Natural killer cell treated with Interleukin-12 subunit alpha and Interleukin-12 subunit beta and Interleukin-15 and Interleukin-18, amount 100 ng/mL, for 72 hours (primary cell): ENCODE measurements around the gene SLC2A3. TPM values are rescaled to one million over a fixed set of nuclear protein-coding genes. Genes with fewer than 3 reads are reported as not detected.
A peak's percentile ranks its signal among the peaks of the same experiment; 100 is the strongest.
"Not testable (repeated sequence)": the region's sequence is repeated elsewhere in the genome, so short reads cannot be mapped to it uniquely, and the experiment has no call there.

Source experiments
- ATAC-seq, 2 donors: fragments of 150-1000 bp; cut with Tn5 transposase in 1 of 2; sonication (Bioruptor Pico), chemical (Tn5 transposase) in 1 of 2; 2 replicates each; pipeline ENCODE4 v1.10.0; 2021
- DNase-seq: peaks from one replicate; pipeline ENCODE4 v3.0.0; 2022; ENCODE audit warnings: low spot score
- H3K27ac Mint-ChIP-seq, 2 donors: 1 replicate in 1 of 2; 2 replicates in 1 of 2; pipeline ENCODE4 v1.8.0; 2022; ENCODE audit warnings: mixed read lengths in 2 of 2, mild to moderate bottlenecking in 1 of 2, moderate library complexity in 1 of 2
- H3K27me3 Mint-ChIP-seq, 2 donors: 1 replicate in 1 of 2; 2 replicates in 1 of 2; pipeline ENCODE4 v1.8.0; 2022; ENCODE audit warnings: mixed read lengths in 2 of 2
- H3K36me3 Mint-ChIP-seq: one replicate; pipeline ENCODE4 v1.8.0; 2022; ENCODE audit warnings: mixed read lengths
- H3K4me1 Mint-ChIP-seq, 2 donors: 1 replicate in 1 of 2; 2 replicates in 1 of 2; pipeline ENCODE4 v1.8.0; 2022; ENCODE audit warnings: low read depth in 2 of 2, mixed read lengths in 2 of 2, mild to moderate bottlenecking in 1 of 2
- H3K4me3 Mint-ChIP-seq: one replicate; pipeline ENCODE4 v1.8.0; 2022; ENCODE audit warnings: mixed read lengths
- H3K9me3 Mint-ChIP-seq: 2 replicates; pipeline ENCODE4 v1.8.0; 2022; ENCODE audit warnings: mixed read lengths
- total RNA-seq, 2 donors: library from RNA; stranded (reverse); gene quantifications; one replicate each; pipeline ENCODE4 v1.2.3, GENCODE V29; 2022

SLC2A3 gene
- total RNA-seq, 2 donors from 2014 or later: 250 to 356 TPM

DNA sequence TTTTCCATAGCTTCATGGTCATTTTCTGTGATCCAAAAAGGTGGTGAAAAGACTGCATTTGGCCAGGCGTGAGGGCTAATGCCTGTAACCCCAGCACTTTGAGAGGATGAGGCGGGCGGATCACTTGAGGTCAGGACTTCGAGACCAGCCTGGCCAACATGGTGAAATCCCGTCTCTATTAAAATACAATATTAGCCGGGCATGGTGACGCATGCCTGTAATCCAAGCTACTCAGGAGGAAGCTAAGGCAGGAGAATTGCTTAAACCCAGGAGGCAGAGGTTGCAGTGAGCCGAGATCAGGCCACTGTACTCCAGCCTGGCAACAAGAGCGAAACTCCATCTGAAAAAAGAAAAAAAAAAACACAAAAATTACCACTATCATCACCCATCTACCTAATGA lies 28.7 kb upstream of the SLC2A3 start:
- peaks cover 11 to 17% of the 10 kb centered on the region in 2 donors for H3K4me1 Mint-ChIP-seq
- H3K9me3 Mint-ChIP-seq, DNase-seq, H3K36me3 Mint-ChIP-seq, ATAC-seq, H3K27me3 Mint-ChIP-seq, H3K4me3 Mint-ChIP-seq, H3K27ac Mint-ChIP-seq: not testable (repeated sequence)

- no peaks in the 10 kb centered on the region for H3K36me3 Mint-ChIP-seq
- peaks cover 31 to 35% of the 10 kb centered on the region in 2 donors for H3K4me1 Mint-ChIP-seq
- H3K9me3 Mint-ChIP-seq: no peaks in the 10 kb centered on the region
- peak overlapping the region; percentile 90 for H3K4me3 Mint-ChIP-seq
- ATAC-seq (no peak), DNase-seq (no peak)
- H3K27ac Mint-ChIP-seq: peak overlapping the region; percentile 87 to 95
- H3K27me3 Mint-ChIP-seq: no peaks in the 10 kb centered on the region
These were observed 25.6 kb upstream of the SLC2A3 start for GRCh38 chr12:7961395-7962178.

- Mint-ChIP-seq H3K36me3 (no peaks in the 10 kb centered on the region), H3K4me1 (peaks cover 31 to 35% of the 10 kb centered on the region in 2 donors), H3K27ac (peak overlapping the region; percentile 87 to 95), H3K9me3 (no peaks in the 10 kb centered on the region), H3K4me3 (peak overlapping the region; percentile 90), H3K27me3 (no peaks in the 10 kb centered on the region)
- peak; percentile 64 for DNase-seq
- peak; percentile 70 to 71 for ATAC-seq
These were observed 23.7 kb upstream of the SLC2A3 start for GRCh38 chr12:7959701-7960121.

DNA sequence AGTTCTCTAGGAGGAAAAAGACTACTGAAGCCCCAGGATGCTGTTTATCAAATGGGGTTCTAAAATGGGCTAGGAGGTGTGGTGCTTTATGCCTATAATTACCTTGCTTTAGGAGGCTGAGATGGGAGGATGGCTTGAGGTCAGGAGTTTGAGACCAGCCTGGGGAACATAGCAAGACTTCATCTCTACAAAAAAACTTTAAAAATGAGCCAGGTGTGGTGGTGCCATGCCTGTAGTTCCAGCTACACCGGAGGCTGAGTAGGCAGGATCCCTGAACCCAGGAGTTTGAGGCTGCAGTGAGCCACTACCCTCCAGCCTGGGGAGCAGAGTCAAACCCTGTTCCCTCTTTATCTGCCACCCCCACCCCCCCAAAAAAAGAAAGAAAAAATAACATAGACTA lies 23.3 kb upstream of the SLC2A3 start:
- DNase-seq (no peak), ATAC-seq (no peak)
- Mint-ChIP-seq H3K27me3 (no peaks in the 10 kb centered on the region), H3K4me3 (peak overlapping the region; percentile 90), H3K4me1 (peaks cover 31 to 35% of the 10 kb centered on the region in 2 donors), H3K9me3 (no peaks in the 10 kb centered on the region), H3K27ac (peak overlapping the region; percentile 87 to 95), H3K36me3 (no peaks in the 10 kb centered on the region)

DNA sequence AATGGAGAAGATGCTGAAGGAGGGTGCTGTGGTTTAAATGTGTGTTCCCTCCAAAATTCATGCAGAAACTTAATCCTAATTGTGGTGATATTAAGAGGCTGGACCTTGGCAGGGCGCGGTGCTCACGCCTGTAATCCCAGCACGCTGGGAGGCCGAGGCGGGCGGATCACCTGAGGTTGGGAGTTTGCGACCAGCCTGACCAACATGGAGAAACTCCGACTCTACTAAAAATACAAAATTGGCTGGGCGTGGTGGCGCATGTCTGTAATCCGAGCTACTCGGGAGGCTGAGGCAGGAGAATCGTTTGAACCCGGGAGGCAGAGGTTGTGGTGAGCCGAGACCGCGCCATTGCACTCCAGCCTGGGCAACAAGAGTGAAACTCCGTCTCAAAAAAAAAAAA lies 18.9 kb upstream of the SLC2A3 start:
- H3K27me3 Mint-ChIP-seq, H3K36me3 Mint-ChIP-seq, H3K27ac Mint-ChIP-seq, H3K4me3 Mint-ChIP-seq, H3K9me3 Mint-ChIP-seq, DNase-seq, ATAC-seq: not testable (repeated sequence)
- H3K4me1 Mint-ChIP-seq: peaks cover 20 to 21% of the 10 kb centered on the region in 2 donors

DNA sequence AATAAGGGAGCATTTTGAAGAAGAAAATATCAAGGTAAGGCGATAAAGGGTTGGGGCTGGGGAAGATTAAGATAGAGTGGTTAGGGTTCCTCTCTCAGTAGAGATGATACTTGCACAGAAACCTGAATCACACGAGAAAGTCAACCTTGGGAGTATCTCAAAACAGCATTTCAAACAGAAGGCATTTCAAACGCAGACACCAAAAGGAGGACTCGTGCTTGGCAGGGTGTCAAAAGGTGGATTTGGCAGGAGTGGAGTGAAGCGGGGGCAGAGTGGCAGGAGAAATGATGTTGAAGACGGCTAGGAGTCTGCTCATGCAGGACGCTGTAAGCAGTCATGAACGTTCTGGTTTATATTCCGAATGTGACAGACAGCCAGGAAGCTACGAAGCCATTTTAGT lies 18.4 kb upstream of the SLC2A3 start:
- H3K9me3 Mint-ChIP-seq, H3K27me3 Mint-ChIP-seq, DNase-seq, H3K4me3 Mint-ChIP-seq, ATAC-seq, H3K36me3 Mint-ChIP-seq, H3K27ac Mint-ChIP-seq: not testable (repeated sequence)
- peaks cover 16 to 17% of the 10 kb centered on the region in 2 donors for H3K4me1 Mint-ChIP-seq

DNA sequence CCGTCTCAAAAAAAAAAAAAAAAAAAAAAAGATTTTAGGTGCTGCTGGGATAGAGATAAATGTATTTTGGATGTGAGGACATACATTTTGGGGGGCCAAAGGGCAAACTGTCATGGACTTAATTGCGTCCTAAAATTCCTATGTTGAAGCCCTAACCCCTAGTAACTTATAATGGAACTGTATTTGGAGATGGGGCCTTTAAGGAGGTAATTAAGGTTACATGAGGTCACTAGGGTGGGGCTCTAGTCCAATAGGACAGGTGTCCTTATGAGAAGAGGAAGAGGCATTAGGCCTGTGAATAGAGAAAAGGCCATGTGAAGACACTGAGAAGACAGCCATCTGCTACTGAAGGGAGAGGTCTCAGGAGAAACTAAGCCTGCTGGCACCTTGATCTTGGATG lies 17.9 kb upstream of the SLC2A3 start:
- peaks cover 11 to 14% of the 10 kb centered on the region in 2 donors for H3K4me1 Mint-ChIP-seq
- not testable (repeated sequence) for H3K27ac Mint-ChIP-seq, ATAC-seq, H3K4me3 Mint-ChIP-seq, H3K9me3 Mint-ChIP-seq, DNase-seq, H3K27me3 Mint-ChIP-seq, H3K36me3 Mint-ChIP-seq

- H3K36me3 Mint-ChIP-seq: no peaks in the 10 kb centered on the region
- no peak overlapping the region for H3K4me3 Mint-ChIP-seq
- DNase-seq (no peak), ATAC-seq (no peak)
- H3K9me3 Mint-ChIP-seq: no peaks in the 10 kb centered on the region
- H3K4me1 Mint-ChIP-seq: peaks cover 5 to 7% of the 10 kb centered on the region in 2 donors
- no peak overlapping the region for H3K27ac Mint-ChIP-seq
- no peaks in the 10 kb centered on the region for H3K27me3 Mint-ChIP-seq
These were observed 15.7 kb upstream of the SLC2A3 start for GRCh38 chr12:7951671-7952070.

- not testable (repeated sequence) for H3K27me3 Mint-ChIP-seq, H3K9me3 Mint-ChIP-seq, H3K4me1 Mint-ChIP-seq, H3K4me3 Mint-ChIP-seq, DNase-seq, ATAC-seq, H3K27ac Mint-ChIP-seq, H3K36me3 Mint-ChIP-seq
These were observed 14.4 kb upstream of the SLC2A3 start for GRCh38 chr12:7950230-7950943.

GRCh38 chr12:7948589-7949260 lies 12.7 kb upstream of the SLC2A3 start:
- Mint-ChIP-seq H3K9me3 (no peaks in the 10 kb centered on the region), H3K4me1 (peaks cover 5 to 12% of the 10 kb centered on the region in 2 donors), H3K36me3 (no peaks in the 10 kb centered on the region), H3K4me3 (no peak overlapping the region), H3K27me3 (no peaks in the 10 kb centered on the region), H3K27ac (peak overlapping the region in 1 of 2 donors; percentile 1)
- DNase-seq (no peak), ATAC-seq (no peak)

DNA sequence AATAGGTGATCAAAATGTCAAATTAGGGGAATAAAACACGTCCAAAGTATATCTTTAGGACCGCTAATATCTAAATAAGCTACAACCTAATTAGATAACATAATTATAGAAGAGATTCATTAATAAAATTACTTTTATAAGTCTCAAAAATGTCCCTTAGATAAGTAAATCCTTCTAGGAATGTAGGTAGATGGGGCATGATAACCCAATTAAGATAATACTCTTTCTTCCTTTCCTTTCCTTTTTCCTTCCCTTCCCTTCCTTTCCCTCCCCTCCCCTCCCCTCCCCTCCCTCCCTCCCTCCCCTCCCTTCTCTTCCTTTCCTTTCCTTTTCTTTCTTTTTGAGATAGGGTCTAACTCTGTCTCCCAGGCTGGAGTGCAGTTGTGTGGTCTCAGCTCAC lies 11.0 kb upstream of the SLC2A3 start:
- Mint-ChIP-seq H3K36me3 (no peaks in the 10 kb centered on the region), H3K9me3 (no peaks in the 10 kb centered on the region), H3K27ac (no peak overlapping the region), H3K4me1 (peaks cover 5 to 12% of the 10 kb centered on the region in 2 donors), H3K27me3 (no peaks in the 10 kb centered on the region), H3K4me3 (no peak overlapping the region)
- ATAC-seq: no peak
- DNase-seq: no peak

DNA sequence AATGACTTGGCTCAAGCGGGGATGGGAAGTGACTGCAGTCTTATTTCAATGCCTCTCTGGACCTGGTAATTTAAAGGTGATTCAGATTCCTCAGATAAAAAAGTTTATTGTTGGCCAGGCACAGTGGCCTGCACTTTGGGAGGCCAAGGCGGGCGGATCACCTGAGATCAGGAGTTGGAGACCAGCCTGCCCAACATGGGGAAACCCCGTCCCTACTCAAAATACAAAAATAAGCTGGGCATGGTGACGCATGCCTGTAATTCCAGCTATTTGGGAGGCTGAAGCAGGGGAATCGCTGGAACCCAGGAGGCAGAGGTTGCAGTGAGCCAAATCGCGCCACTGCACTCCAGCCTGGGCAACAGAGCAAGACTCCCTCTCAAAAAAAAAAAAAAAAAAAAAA lies 8.8 kb upstream of the SLC2A3 start:
- peaks cover 7 to 12% of the 10 kb centered on the region in 2 donors for H3K4me1 Mint-ChIP-seq
- ATAC-seq, H3K27ac Mint-ChIP-seq, H3K4me3 Mint-ChIP-seq, H3K9me3 Mint-ChIP-seq, H3K27me3 Mint-ChIP-seq, H3K36me3 Mint-ChIP-seq, DNase-seq: not testable (repeated sequence)

DNA sequence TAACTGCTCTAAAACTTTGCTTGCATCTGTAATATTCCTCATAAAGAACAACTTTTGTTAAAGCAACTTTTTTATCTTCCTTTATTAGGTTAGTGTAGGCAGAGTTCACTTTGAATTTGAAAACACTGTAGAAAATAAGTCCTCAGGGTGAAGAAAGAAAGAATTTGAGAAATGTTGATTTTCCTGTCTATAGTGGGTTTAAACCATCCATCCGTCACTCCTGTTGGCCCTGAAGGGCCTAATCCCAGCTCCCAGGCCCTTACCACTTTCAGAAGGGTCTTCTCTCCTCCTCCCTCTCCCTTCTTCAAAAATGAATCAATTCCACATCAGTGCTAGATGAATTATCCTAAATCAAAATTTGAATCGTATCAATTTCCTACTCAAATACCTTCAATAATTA lies 4.9 kb upstream of the SLC2A3 start:
- ATAC-seq (no peak), DNase-seq (no peak)
- peak overlapping the region in 1 of 2 donors; percentile 10 for H3K27ac Mint-ChIP-seq
- H3K27me3 Mint-ChIP-seq: no peaks in the 10 kb centered on the region
- H3K9me3 Mint-ChIP-seq: no peaks in the 10 kb centered on the region
- H3K36me3 Mint-ChIP-seq: no peaks in the 10 kb centered on the region
- H3K4me3 Mint-ChIP-seq: no peak overlapping the region
- peaks cover 9 to 14% of the 10 kb centered on the region in 2 donors for H3K4me1 Mint-ChIP-seq
